ENCODE results near the gene EIF4G1.

EIF4G1 gene

GRCh38 chr3:184308744-184309143, 5.7 kb upstream of the EIF4G1 start:
- DNase-seq: no peak

GRCh38 chr3:184311633-184312032, 2.8 kb upstream of the EIF4G1 start:
- no peak for DNase-seq

GRCh38 chr3:184314700-184315542, 515 bp downstream of the EIF4G1 start:
- peak; percentile 50 for DNase-seq

- no peak for DNase-seq
These were observed 1.1 kb downstream of the EIF4G1 start for GRCh38 chr3:184315543-184315867.

- DNase-seq: no peak
These were observed 1.7 kb downstream of the EIF4G1 start for GRCh38 chr3:184315871-184316661.

GRCh38 chr3:184316792-184317191, 2.4 kb downstream of the EIF4G1 start:
- DNase-seq: no peak

- no peak for DNase-seq
These were observed 2.8 kb downstream of the EIF4G1 start for GRCh38 chr3:184317201-184317600.

- peak; percentile 52 for DNase-seq
These were observed 5.7 kb downstream of the EIF4G1 start for GRCh38 chr3:184320104-184320445.

GRCh38 chr3:184321666-184322065, 7.3 kb downstream of the EIF4G1 start:
- DNase-seq: no peak

- no peak for DNase-seq
These were observed 8.5 kb downstream of the EIF4G1 start for GRCh38 chr3:184322731-184323487.

- DNase-seq: no peak
These were observed 9.3 kb downstream of the EIF4G1 start for GRCh38 chr3:184323696-184324095.

GRCh38 chr3:184325269-184325668, 10.9 kb downstream of the EIF4G1 start:
- DNase-seq: no peak

- no peak for DNase-seq
These were observed 11.4 kb downstream of the EIF4G1 start for GRCh38 chr3:184325715-184326369.

GRCh38 chr3:184327171-184327570, 12.8 kb downstream of the EIF4G1 start:
- DNase-seq: no peak

GRCh38 chr3:184328516-184328915, 14.1 kb downstream of the EIF4G1 start:
- no peak for DNase-seq

- no peak for DNase-seq
These were observed 18.1 kb downstream of the EIF4G1 start for GRCh38 chr3:184332370-184333090.

- DNase-seq: no peak
These were observed 18.8 kb downstream of the EIF4G1 start for GRCh38 chr3:184333190-184333589.

- DNase-seq: no peak
These were observed 19.3 kb downstream of the EIF4G1 start for GRCh38 chr3:184333700-184334099.

GRCh38 chr3:184334470-184335158, 20.2 kb downstream of the EIF4G1 start:
- no peak for DNase-seq

- DNase-seq: no peak
These were observed 20.9 kb downstream of the EIF4G1 start for GRCh38 chr3:184335291-184335660.

GRCh38 chr3:184335661-184336546, 21.5 kb downstream of the EIF4G1 start:
- peak; percentile 87 for DNase-seq

Data from activated T-cell treated with anti-CD3 and anti-CD28 coated beads for 4 hours (primary cell).